ENCODE results near the gene KCTD15. TPM values are rescaled to one million over a fixed set of nuclear protein-coding genes. Genes with fewer than 3 reads are reported as not detected.
A peak's percentile ranks its signal among the peaks of the same experiment; 100 is the strongest.
"Not testable (repeated sequence)": the region's sequence is repeated elsewhere in the genome, so short reads cannot be mapped to it uniquely, and the experiment has no call there.

The KCTD15 gene
- total RNA-seq, 2 donors from 2014 or later = 13.8 to 15.1 TPM

DNA sequence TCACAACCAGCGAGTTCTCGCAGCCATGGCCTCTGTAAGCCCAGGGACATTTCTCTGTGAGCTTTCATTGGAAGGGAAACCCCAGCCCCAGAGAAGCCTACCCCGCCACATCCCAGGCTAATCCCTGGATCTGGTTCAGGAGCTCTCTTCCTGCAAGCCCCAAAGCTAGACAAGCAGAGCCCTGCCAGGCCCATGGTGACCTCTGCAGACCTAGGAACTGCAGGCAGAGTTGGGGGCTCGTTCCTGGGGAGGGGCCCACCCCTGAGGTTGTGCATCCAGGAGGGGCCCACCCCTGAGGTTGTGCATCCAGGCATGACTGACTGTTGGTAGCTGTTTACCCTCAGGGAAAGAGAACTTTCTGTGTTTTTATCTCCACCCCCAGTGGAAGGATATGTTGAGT is 21.7 kb downstream of the KCTD15 start:
- no peak for ATAC-seq
- Mint-ChIP-seq H3K27me3 (no peaks in the 10 kb centered on the region), H3K4me1 (peaks cover 17% of the 10 kb centered on the region), H3K27ac (peak overlapping the region; percentile 47), H3K4me3 (no peak overlapping the region), H3K36me3 (ENCODE audit: low read depth) (no peaks in the 10 kb centered on the region)
- no peak for DNase-seq
- no peaks in the 10 kb centered on the region for H3K9me3 ChIP-seq (ENCODE audit: control insufficient read depth, low read length, poor library complexity, severe bottlenecking)

DNA sequence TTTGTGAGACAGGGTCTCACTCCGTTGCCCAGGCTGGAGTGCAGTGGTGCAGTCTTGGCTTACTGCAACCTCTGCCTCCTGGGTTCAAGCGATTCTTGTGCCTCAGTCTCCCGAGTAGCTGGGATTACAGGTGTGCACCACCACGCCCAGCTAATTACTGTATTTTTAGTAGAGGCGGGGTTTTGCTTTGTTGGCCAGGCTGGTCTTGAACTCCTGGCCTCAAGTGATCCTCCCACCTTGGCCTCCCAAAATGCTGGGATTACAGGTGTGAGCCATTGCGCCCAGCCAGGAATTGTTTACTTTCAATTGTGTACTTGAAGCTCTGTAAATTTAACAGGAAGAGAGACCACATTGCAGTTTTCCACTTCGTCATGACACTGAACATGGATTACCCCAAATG is 22.4 kb downstream of the KCTD15 start:
- peaks cover 17% of the 10 kb centered on the region for H3K4me1 Mint-ChIP-seq
- H3K36me3 Mint-ChIP-seq (ENCODE audit: low read depth); H3K9me3 ChIP-seq (ENCODE audit: control insufficient read depth, low read length, poor library complexity, severe bottlenecking); DNase-seq; ATAC-seq; H3K27me3 Mint-ChIP-seq: not testable (repeated sequence)
- H3K4me3 Mint-ChIP-seq = peak overlapping the region; percentile 84
- H3K27ac Mint-ChIP-seq = peak overlapping the region; percentile 47

GRCh38 chr19:33819506-33819879 is 22.8 kb downstream of the KCTD15 start:
- ATAC-seq (no peak), DNase-seq (no peak)
- Mint-ChIP-seq H3K27me3 (no peaks in the 10 kb centered on the region), H3K4me3 (peak overlapping the region; percentile 84), H3K36me3 (ENCODE audit: low read depth) (no peaks in the 10 kb centered on the region), H3K4me1 (peaks cover 17% of the 10 kb centered on the region), H3K27ac (peak overlapping the region; percentile 47)
- no peaks in the 10 kb centered on the region for H3K9me3 ChIP-seq (ENCODE audit: control insufficient read depth, low read length, poor library complexity, severe bottlenecking)

DNA sequence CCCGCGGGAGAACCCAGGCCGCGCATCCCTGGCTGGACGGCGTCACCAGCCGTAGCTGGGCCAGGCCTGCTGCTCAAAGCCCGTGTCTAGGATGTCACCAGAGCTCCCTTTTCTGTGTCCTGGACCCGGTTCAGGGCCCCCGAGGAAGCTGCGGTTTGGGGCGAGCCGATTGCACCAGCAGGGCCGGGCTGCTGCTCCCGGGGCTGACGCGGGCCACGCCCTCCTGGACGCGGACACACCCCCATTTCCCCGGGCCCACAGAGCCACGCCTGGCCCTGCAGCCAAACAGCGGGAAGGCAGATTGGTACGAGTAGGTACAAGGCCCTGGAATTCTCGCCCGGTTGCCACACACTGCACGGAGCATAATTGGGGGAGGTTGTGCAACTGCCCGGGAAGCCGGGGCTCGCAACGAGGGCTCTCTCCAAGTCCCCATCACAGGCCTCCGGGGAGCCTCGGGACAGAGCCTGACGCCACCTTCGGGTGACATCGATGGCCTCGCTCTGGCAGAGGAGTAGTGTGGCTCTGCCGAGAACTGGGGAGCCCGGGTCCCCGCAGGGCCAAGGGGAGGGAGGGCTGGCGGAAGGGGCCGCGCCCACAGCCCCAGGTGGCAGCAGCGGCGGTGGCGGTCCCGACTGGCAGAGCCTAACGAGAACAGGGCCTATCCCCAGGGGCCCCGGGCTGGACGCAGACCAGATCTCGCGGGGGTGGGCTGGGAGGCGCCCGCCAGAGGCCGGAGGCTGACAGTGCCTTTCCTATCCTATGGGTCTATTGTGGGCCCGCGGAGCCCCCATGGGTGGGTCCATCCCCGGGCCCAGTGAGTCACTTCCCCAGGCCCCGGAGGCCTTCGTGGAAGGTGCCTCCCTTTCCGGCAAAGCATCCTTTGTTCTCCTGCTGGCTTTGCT is 23.5 kb downstream of the KCTD15 start:
- peak overlapping the region; percentile 84 for H3K4me3 Mint-ChIP-seq
- DNase-seq = peak; percentile 40 to 57 (median 55)
- H3K4me1 Mint-ChIP-seq = peaks cover 17% of the 10 kb centered on the region
- H3K36me3 Mint-ChIP-seq (ENCODE audit: low read depth) = no peaks in the 10 kb centered on the region
- H3K27me3 Mint-ChIP-seq = no peaks in the 10 kb centered on the region
- H3K27ac Mint-ChIP-seq = peak overlapping the region; percentile 59
- peak; percentile 87 for ATAC-seq
- H3K9me3 ChIP-seq (ENCODE audit: control insufficient read depth, low read length, poor library complexity, severe bottlenecking) = no peaks in the 10 kb centered on the region

DNA sequence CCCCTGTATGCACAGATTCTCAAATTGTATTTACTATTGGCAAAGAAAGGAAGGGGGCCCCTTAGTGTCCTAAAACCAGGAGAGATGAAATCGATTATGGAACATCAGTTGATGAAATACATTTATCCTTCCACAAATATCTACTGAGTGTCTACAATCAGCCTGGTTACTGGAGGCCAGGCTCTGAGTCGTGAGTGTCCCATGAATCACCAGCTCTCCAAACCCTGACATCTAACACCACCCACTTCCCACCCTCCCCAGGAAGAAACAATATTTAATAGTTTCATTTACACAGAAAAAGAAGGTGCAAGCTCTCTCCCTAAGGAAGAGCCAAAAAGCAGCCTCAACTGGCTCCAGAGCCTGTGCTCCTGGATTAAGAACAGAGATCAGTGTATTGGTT is 25.2 kb downstream of the KCTD15 start:
- DNase-seq = no peak
- no peaks in the 10 kb centered on the region for H3K27me3 Mint-ChIP-seq
- peaks cover 16% of the 10 kb centered on the region for H3K4me1 Mint-ChIP-seq
- H3K27ac Mint-ChIP-seq = peak overlapping the region; percentile 21
- no peak overlapping the region for H3K4me3 Mint-ChIP-seq
- H3K36me3 Mint-ChIP-seq (ENCODE audit: low read depth) = no peaks in the 10 kb centered on the region
- no peak for ATAC-seq
- H3K9me3 ChIP-seq (ENCODE audit: control insufficient read depth, low read length, poor library complexity, severe bottlenecking) = no peaks in the 10 kb centered on the region

DNA sequence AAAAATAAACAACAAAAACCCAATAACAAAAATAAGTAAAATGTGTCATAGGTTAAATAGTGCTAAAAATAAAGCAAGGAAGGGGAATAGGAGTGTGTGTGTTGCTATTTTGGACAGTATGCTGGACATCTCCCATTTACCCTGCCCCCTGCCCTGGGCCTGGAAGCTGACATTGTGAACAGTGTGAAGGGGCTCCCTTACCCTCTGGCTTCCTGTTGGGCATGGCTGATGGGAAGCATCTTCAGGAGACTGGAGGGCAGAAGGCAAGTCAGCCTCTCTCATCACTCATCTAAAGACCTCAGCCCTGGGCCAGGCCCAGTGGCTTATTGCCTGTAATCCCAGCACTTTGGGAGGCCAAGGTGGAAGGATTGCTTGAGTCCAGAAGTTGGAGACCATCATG is 26.7 kb downstream of the KCTD15 start:
- no peak overlapping the region for H3K27ac Mint-ChIP-seq
- peaks cover 1% of the 10 kb centered on the region for H3K36me3 Mint-ChIP-seq (ENCODE audit: low read depth)
- peaks cover 13% of the 10 kb centered on the region for H3K4me1 Mint-ChIP-seq
- no peak for ATAC-seq
- H3K27me3 Mint-ChIP-seq = peaks cover 5% of the 10 kb centered on the region
- DNase-seq = no peak
- H3K9me3 ChIP-seq (ENCODE audit: control insufficient read depth, low read length, poor library complexity, severe bottlenecking) = no peaks in the 10 kb centered on the region
- H3K4me3 Mint-ChIP-seq = no peak overlapping the region

DNA sequence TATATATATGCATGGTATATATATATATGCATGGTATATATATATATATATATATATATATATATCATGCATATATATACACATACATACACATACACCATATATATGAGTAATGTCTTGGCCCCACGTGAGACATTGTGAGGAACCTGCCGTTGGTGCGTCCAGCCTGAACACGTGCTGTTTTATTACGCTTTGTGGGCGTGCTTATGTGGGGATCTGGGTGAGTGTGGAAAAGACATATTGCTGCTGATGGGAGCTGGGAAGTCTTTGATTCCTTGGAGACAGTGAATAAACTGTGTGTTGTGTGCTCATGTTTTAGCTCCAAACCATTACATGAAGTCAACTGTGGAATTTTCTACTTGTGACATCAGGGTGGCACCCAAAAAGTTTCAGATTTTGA is 28.9 kb downstream of the KCTD15 start:
- DNase-seq (no peak), ATAC-seq (no peak)
- peaks cover 17% of the 10 kb centered on the region for H3K27me3 Mint-ChIP-seq
- no peaks in the 10 kb centered on the region for H3K9me3 ChIP-seq (ENCODE audit: control insufficient read depth, low read length, poor library complexity, severe bottlenecking)
- H3K27ac Mint-ChIP-seq = no peak overlapping the region
- H3K4me3 Mint-ChIP-seq = no peak overlapping the region
- H3K4me1 Mint-ChIP-seq = peaks cover 8% of the 10 kb centered on the region
- peaks cover 8% of the 10 kb centered on the region for H3K36me3 Mint-ChIP-seq (ENCODE audit: low read depth)

GRCh38 chr19:33826521-33826920 is 29.9 kb downstream of the KCTD15 start:
- ATAC-seq = no peak
- H3K4me1 Mint-ChIP-seq = peaks cover 5% of the 10 kb centered on the region
- H3K27me3 Mint-ChIP-seq = peaks cover 17% of the 10 kb centered on the region
- H3K27ac Mint-ChIP-seq = no peak overlapping the region
- no peak overlapping the region for H3K4me3 Mint-ChIP-seq
- no peaks in the 10 kb centered on the region for H3K9me3 ChIP-seq (ENCODE audit: control insufficient read depth, low read length, poor library complexity, severe bottlenecking)
- peaks cover 8% of the 10 kb centered on the region for H3K36me3 Mint-ChIP-seq (ENCODE audit: low read depth)
- DNase-seq = no peak

DNA sequence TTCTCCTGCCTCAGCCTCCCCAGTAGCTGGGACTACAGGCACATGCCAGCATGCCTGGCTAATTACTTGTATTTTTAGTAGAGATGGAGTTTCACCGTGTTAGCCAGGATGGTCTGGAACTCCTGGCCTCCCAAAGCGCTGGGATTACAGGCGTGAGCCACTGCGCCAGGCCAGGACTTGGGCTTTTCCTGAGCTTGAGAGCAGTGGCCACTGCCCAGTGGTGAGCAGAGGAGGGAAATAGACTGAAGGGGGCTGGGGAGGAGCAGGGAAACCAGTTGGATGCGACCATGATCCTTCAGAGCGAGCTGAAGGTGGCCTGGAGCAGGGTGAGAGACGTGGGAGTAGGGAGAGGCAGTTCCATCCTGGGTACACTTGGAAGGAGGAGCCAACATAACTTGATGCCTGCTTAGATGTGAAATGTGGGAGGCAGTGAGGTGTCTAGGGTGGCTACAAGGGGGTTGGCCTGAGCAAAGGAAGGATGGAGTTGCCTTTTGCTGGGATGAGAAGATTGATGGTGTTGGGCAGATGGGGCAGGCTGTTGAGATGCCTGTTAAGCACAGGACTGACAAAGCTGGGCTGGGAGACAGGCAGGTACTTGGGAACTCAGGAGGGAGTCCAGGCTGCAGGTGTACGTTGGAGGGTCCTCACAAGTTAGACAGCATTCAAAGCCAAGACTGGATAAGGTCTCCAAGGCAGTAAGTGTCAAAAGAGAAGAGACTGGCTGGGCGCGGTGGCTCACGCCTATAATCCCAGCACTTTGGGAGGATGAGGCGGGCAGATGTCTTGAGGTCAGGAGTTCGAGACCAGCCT is 31.8 kb downstream of the KCTD15 start:
- peaks cover 8% of the 10 kb centered on the region for H3K36me3 Mint-ChIP-seq (ENCODE audit: low read depth)
- no peak for ATAC-seq
- no peak for DNase-seq
- H3K27ac Mint-ChIP-seq = no peak overlapping the region
- peaks cover 3% of the 10 kb centered on the region for H3K4me1 Mint-ChIP-seq
- H3K4me3 Mint-ChIP-seq = no peak overlapping the region
- H3K9me3 ChIP-seq (ENCODE audit: control insufficient read depth, low read length, poor library complexity, severe bottlenecking) = no peaks in the 10 kb centered on the region
- H3K27me3 Mint-ChIP-seq = peaks cover 30% of the 10 kb centered on the region

GRCh38 chr19:33830264-33830663 is 33.6 kb downstream of the KCTD15 start:
- H3K27ac Mint-ChIP-seq = no peak overlapping the region
- no peak overlapping the region for H3K4me3 Mint-ChIP-seq
- peaks cover 8% of the 10 kb centered on the region for H3K36me3 Mint-ChIP-seq (ENCODE audit: low read depth)
- H3K4me1 Mint-ChIP-seq = peaks cover 5% of the 10 kb centered on the region
- H3K27me3 Mint-ChIP-seq = peaks cover 30% of the 10 kb centered on the region
- no peaks in the 10 kb centered on the region for H3K9me3 ChIP-seq (ENCODE audit: control insufficient read depth, low read length, poor library complexity, severe bottlenecking)
- no peak for DNase-seq
- peak; percentile 32 for ATAC-seq

- H3K4me3 Mint-ChIP-seq = no peak overlapping the region
Observed at GRCh38 chr19:33831825-33832224, 35.2 kb downstream of the KCTD15 start.

GRCh38 chr19:33832633-33833032 is 36.0 kb downstream of the KCTD15 start:
- H3K27me3 Mint-ChIP-seq = peaks cover 30% of the 10 kb centered on the region
- no peak for ATAC-seq
- H3K9me3 ChIP-seq (ENCODE audit: control insufficient read depth, low read length, poor library complexity, severe bottlenecking) = no peaks in the 10 kb centered on the region
- peaks cover 5% of the 10 kb centered on the region for H3K4me1 Mint-ChIP-seq
- no peak for DNase-seq
- H3K4me3 Mint-ChIP-seq = peak overlapping the region; percentile 41
- peaks cover 8% of the 10 kb centered on the region for H3K36me3 Mint-ChIP-seq (ENCODE audit: low read depth)
- no peak overlapping the region for H3K27ac Mint-ChIP-seq

More at GRCh38 chr19:33831825-33832224, 35.2 kb downstream of the KCTD15 start:
- Mint-ChIP-seq H3K27ac (no peak overlapping the region), H3K27me3 (peaks cover 30% of the 10 kb centered on the region), H3K4me1 (peaks cover 5% of the 10 kb centered on the region), H3K36me3 (ENCODE audit: low read depth) (peaks cover 8% of the 10 kb centered on the region)
- DNase-seq = no peak
- no peak for ATAC-seq
- H3K9me3 ChIP-seq (ENCODE audit: control insufficient read depth, low read length, poor library complexity, severe bottlenecking) = no peaks in the 10 kb centered on the region

DNA sequence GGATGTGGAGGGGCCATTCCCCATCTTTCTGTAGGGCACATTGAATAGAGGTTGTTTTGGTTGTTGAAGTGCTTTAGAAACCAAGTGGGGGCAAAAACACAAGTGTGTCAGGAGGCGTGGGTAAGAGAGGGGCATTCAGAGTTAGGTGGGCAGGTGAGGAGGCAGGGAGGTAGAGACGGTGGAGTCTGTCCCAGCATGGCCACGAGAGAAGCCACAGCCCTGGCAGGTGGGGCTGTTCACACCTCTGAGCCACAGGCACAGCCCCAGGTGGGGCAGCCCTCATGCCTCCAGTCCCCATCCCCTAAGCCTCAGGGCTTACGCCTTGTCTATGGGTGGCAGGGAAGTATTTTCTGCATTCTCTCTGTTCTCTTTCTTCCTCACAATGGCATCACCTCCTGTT is 43.7 kb downstream of the KCTD15 start:
- DNase-seq (no peak), ATAC-seq (no peak)
- H3K4me1 Mint-ChIP-seq = no peaks in the 10 kb centered on the region
- peaks cover 4% of the 10 kb centered on the region for H3K36me3 Mint-ChIP-seq (ENCODE audit: low read depth)
- peaks cover 50% of the 10 kb centered on the region for H3K27me3 Mint-ChIP-seq
- no peaks in the 10 kb centered on the region for H3K9me3 ChIP-seq (ENCODE audit: control insufficient read depth, low read length, poor library complexity, severe bottlenecking)
- no peak overlapping the region for H3K4me3 Mint-ChIP-seq
- no peak overlapping the region for H3K27ac Mint-ChIP-seq
